ENCODE results near the gene KMT2C. TPM values are rescaled to one million over a fixed set of nuclear protein-coding genes. Genes with fewer than 3 reads are reported as not detected.
"Not testable (repeated sequence)": the region's sequence is repeated elsewhere in the genome, so short reads cannot be mapped to it uniquely, and the experiment has no call there.

KMT2C gene
- total RNA-seq, 1 donor from 2014 or later = 99.0 TPM

GRCh38 chr7:152443586-152443985 is 7.8 kb upstream of the KMT2C start:
- ATAC-seq (no peak), DNase-seq (no peak)
- intact Hi-C loops (cut with DNase I) = no loop called here
- no peaks in the 10 kb centered on the region for H3K27me3 ChIP-seq
- H3K36me3 ChIP-seq = no peaks in the 10 kb centered on the region
- H3K4me3 ChIP-seq = no peak overlapping the region
- H3K9me3 ChIP-seq = no peaks in the 10 kb centered on the region
- no peaks in the 10 kb centered on the region for H3K4me1 ChIP-seq
- no peak overlapping the region for H3K27ac ChIP-seq
- TF ChIP-seq, protein P1, sequence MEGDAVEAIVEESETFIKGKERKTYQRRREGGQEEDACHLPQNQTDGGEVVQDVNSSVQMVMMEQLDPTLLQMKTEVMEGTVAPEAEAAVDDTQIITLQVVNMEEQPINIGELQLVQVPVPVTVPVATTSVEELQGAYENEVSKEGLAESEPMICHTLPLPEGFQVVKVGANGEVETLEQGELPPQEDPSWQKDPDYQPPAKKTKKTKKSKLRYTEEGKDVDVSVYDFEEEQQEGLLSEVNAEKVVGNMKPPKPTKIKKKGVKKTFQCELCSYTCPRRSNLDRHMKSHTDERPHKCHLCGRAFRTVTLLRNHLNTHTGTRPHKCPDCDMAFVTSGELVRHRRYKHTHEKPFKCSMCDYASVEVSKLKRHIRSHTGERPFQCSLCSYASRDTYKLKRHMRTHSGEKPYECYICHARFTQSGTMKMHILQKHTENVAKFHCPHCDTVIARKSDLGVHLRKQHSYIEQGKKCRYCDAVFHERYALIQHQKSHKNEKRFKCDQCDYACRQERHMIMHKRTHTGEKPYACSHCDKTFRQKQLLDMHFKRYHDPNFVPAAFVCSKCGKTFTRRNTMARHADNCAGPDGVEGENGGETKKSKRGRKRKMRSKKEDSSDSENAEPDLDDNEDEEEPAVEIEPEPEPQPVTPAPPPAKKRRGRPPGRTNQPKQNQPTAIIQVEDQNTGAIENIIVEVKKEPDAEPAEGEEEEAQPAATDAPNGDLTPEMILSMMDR (IDR thresholded peaks at IDR 0.05) = no peak

DNA sequence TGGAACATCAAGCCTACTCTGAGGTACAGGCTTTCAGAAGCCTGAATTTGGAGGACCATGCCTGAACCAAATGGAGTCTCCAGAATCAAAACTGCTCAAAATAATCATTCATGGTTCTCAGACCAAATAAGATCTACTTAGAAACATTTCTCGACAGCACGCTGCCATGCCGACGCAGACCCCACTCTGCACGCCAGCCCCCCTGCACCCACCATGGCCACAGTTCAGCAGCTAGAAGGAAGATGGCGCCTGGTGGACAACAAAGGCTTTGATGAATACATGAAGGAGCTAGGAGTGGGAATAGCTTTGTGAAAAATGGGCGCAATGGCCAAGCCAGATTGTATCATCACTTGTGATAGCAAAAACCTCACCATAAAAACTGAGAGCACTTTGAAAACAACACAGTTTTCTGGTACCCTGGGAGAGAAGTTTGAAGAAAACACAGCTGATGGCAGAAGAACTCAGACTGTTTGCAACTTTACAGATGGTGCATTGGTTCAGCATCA is 6.6 kb upstream of the KMT2C start:
- no peaks in the 10 kb centered on the region for H3K9me3 ChIP-seq
- TF ChIP-seq, protein P1 (IDR thresholded peaks at IDR 0.05) = no peak
- intact Hi-C loops (cut with DNase I) = no loop called here
- ATAC-seq (no peak), DNase-seq (no peak)
- H3K4me3 ChIP-seq = no peak overlapping the region
- no peak overlapping the region for H3K27ac ChIP-seq
- H3K4me1 ChIP-seq = no peaks in the 10 kb centered on the region
- H3K36me3 ChIP-seq = no peaks in the 10 kb centered on the region
- no peaks in the 10 kb centered on the region for H3K27me3 ChIP-seq

DNA sequence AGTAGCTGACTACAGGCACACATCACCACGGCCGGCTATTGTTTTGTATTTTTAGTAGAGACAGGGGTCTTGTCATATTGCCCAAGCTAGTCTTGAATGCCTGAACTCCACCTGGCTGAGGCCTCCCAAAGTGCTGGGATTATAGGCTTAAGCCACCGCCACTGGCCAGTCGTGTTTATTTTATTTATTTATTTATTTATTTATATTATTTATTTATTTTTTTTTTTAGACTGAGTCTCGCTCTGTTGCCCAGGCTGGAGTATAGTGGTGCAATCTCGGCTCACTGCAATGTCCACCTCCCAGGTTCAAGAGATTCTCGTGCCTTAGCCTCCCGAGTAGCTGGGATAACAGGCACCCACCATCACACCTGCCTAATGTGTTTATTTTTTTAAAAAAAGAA is 6.0 kb upstream of the KMT2C start:
- H3K27ac ChIP-seq; DNase-seq; ATAC-seq; intact Hi-C loops (cut with DNase I); H3K9me3 ChIP-seq; H3K4me3 ChIP-seq; H3K27me3 ChIP-seq; H3K4me1 ChIP-seq; H3K36me3 ChIP-seq: not testable (repeated sequence)

- H3K4me3 ChIP-seq; DNase-seq; H3K27me3 ChIP-seq; H3K36me3 ChIP-seq; H3K4me1 ChIP-seq; H3K27ac ChIP-seq; intact Hi-C loops (cut with DNase I); H3K9me3 ChIP-seq; ATAC-seq: not testable (repeated sequence)
These were observed 5.4 kb upstream of the KMT2C start for GRCh38 chr7:152441168-152441567.

- H3K36me3 ChIP-seq; H3K4me3 ChIP-seq; intact Hi-C loops (cut with DNase I); H3K4me1 ChIP-seq; H3K9me3 ChIP-seq; H3K27ac ChIP-seq; DNase-seq; H3K27me3 ChIP-seq; ATAC-seq: not testable (repeated sequence)
These were observed 2.2 kb upstream of the KMT2C start for GRCh38 chr7:152438017-152438416.

- H3K27me3 ChIP-seq; ATAC-seq; DNase-seq; H3K36me3 ChIP-seq; H3K9me3 ChIP-seq; intact Hi-C loops (cut with DNase I): not testable (repeated sequence)
- Histone ChIP-seq H3K4me1 (peaks cover 17% of the 10 kb centered on the region), H3K4me3 (peak overlapping the region; percentile 66), H3K27ac (peak overlapping the region; percentile 93)
These were observed 1.2 kb upstream of the KMT2C start for GRCh38 chr7:152436931-152437575.

GRCh38 chr7:152436111-152436930 is 518 bp upstream of the KMT2C start:
- peak overlapping the region; percentile 93 for H3K27ac ChIP-seq

DNA sequence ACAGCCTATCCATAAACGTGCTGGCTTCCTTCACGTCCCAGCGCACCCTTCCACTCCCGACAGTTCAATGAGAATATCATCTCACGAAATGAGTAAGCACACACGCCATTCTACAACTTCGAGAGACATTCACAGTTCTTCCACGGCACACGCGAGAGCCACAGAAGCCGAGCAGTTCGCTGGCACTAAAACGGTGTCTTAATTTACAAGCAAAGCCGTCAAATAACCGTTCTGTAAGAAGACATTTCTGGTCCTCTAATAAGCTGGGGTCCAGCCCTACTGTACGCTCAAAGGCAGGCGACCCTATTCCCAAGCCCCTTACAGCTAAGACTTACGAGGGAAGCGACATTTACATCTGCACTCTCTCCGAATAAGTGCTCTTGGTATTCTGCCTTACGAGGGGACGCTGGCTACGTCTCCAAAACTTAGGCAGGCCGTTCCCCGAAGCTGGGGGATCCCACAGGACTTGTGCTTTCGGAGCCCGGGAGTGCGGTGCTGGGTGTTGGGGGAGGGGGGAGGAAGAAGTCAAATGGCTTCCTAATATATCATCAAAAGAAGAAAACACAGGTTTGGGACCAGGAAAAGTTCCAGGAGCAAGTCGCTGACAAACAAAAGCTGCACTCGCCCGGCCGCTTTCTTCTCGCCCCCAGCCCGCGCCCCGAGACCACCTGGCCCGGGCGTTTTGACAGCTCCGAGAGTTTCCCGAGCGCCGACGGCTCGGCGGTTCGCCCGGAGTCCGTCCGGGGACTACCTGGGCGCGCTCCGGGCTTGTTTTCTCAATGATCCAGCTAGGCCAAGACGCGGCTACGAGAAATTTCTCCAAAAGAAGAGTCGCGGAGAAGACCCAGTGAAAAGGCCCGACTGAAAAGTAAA is 1.1 kb downstream of the KMT2C start:
- Histone ChIP-seq H3K27ac (peak overlapping the region; percentile 76), H3K4me3 (peak overlapping the region; percentile 84), H3K4me1 (peaks cover 35% of the 10 kb centered on the region)
- peak; percentile 71 for DNase-seq
- H3K9me3 ChIP-seq; ATAC-seq; H3K27me3 ChIP-seq; H3K36me3 ChIP-seq; intact Hi-C loops (cut with DNase I): not testable (repeated sequence)

More at GRCh38 chr7:152436111-152436930, 518 bp upstream of the KMT2C start:
- TF ChIP-seq, protein P1 (IDR thresholded peaks at IDR 0.05) = no peak
- intact Hi-C loops (cut with DNase I) = no loop called here
- Histone ChIP-seq H3K27me3 (no peaks in the 10 kb centered on the region), H3K4me3 (peak overlapping the region; percentile 66), H3K9me3 (no peaks in the 10 kb centered on the region), H3K36me3 (no peaks in the 10 kb centered on the region), H3K4me1 (peaks cover 24% of the 10 kb centered on the region)
- ATAC-seq (peak; percentile 96), DNase-seq (peak; percentile 96)
